Kidney epithelial cell (primary cell): Measurements from ENCODE around the gene INSC. TPM values are rescaled to one million over a fixed set of nuclear protein-coding genes. Genes with fewer than 3 reads are reported as not detected.

Source experiments
- DNase-seq: peaks from one replicate; pipeline ENCODE4 v3.0.0-alpha.2; 2010; ENCODE audit warnings: low read depth
- H3K27me3 ChIP-seq: 2 replicates; pipeline ENCODE4 v1.6.0; 2011; ENCODE audit warnings: low read length; ENCODE audit not compliant: control insufficient read depth, insufficient read depth
- H3K36me3 ChIP-seq: 2 replicates; pipeline ENCODE4 v1.5.1; 2011; ENCODE audit warnings: low read length; ENCODE audit not compliant: control insufficient read depth, insufficient read depth
- H3K4me3 ChIP-seq: 2 replicates; pipeline ENCODE4 v1.5.1; 2011; ENCODE audit warnings: low read depth, mild to moderate bottlenecking, control low read depth, low read length
- CTCF ChIP-seq: IDR thresholded peaks from 2 replicates; pipeline ENCODE4 v1.5.1; 2011; ENCODE audit warnings: mild to moderate bottlenecking, moderate library complexity, low read length, control low read depth, inconsistent platforms; ENCODE audit not compliant: insufficient read depth, poor library complexity, severe bottlenecking
- total RNA-seq: library from RNA; depleted of rRNA; stranded (reverse); fragments of >200 nt; gene quantifications from 2 replicates; pipeline ENCODE4 v1.2.3, GENCODE V29; 2015

Gene INSC
- total RNA-seq, 1 donor from 2014 or later = 0.33 TPM

- no peak for TF ChIP-seq CTCF
- Histone ChIP-seq H3K36me3 (no peaks in the 10 kb centered on the region), H3K4me3 (no peak overlapping the region), H3K27me3 (no peaks in the 10 kb centered on the region)
- no peak for DNase-seq
Observed at GRCh38 chr11:15145615-15146014, 30.9 kb downstream of the INSC start.

GRCh38 chr11:15146271-15147003 is 31.7 kb downstream of the INSC start:
- no peak for TF ChIP-seq CTCF
- DNase-seq = no peak
- Histone ChIP-seq H3K4me3 (no peak overlapping the region), H3K27me3 (no peaks in the 10 kb centered on the region), H3K36me3 (no peaks in the 10 kb centered on the region)

GRCh38 chr11:15148169-15148568 is 33.4 kb downstream of the INSC start:
- Histone ChIP-seq H3K4me3 (no peak overlapping the region), H3K36me3 (no peaks in the 10 kb centered on the region), H3K27me3 (no peaks in the 10 kb centered on the region)
- no peak for DNase-seq
- TF ChIP-seq CTCF = no peak

- no peak for TF ChIP-seq CTCF
- Histone ChIP-seq H3K36me3 (no peaks in the 10 kb centered on the region), H3K4me3 (no peak overlapping the region), H3K27me3 (no peaks in the 10 kb centered on the region)
- no peak for DNase-seq
Observed at GRCh38 chr11:15149050-15149449, 34.3 kb downstream of the INSC start.

- no peaks in the 10 kb centered on the region for H3K27me3 ChIP-seq
- no peaks in the 10 kb centered on the region for H3K36me3 ChIP-seq
- no peak overlapping the region for H3K4me3 ChIP-seq
- DNase-seq = no peak
- TF ChIP-seq CTCF = no peak
Observed at GRCh38 chr11:15150507-15150906, 35.8 kb downstream of the INSC start.

- Histone ChIP-seq H3K27me3 (no peaks in the 10 kb centered on the region), H3K4me3 (no peak overlapping the region), H3K36me3 (no peaks in the 10 kb centered on the region)
- TF ChIP-seq CTCF = no peak
- DNase-seq = no peak
Observed at GRCh38 chr11:15153231-15153630, 38.5 kb downstream of the INSC start.
